Skeletal muscle cell (primary cell): ENCODE results near the gene MLIP.

Source experiments
- DNase-seq: peaks from one replicate; pipeline ENCODE4 v3.0.0-alpha.2; 2010; ENCODE audit warnings: low read depth
- H3K4me3 ChIP-seq: 2 replicates; pipeline ENCODE4 v1.5.1; 2011; ENCODE audit warnings: low read depth, mild to moderate bottlenecking, control low read depth, low read length, moderate library complexity

MLIP gene

DNA sequence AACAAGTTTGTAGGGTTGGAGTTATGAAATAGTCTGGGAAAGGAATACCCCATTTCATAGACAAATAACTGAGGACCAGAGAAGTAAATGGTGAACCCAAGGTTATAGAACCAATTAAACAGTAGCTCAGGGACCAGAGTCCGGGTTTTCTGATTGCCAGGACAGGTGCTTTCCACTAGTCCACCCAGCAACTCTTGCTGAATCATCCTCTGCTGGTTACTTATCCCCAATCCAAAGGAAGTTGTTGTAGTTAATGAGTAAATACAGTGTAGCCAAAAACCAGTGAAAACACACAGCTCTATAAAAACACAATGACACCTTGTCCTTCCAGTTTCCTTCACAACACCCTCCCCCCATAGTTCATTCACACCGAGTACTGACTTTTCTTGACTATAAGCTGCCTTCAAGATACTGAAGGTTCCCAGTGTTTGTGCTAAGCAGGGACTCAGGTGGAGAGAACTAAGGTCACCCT is 196.2 kb downstream of the MLIP start:
- DNase-seq: no peak
- no peak overlapping the region for H3K4me3 ChIP-seq

- H3K4me3 ChIP-seq: no peak within 1 kb of the TSS
- no peak for DNase-seq
These were observed 197.2 kb downstream of the MLIP start, which contains the start of gene TINAG for GRCh38 chr6:54308289-54308985. Gene TINAG (plus strand): TSS chr6:54308441. CDS start chr6:54308551, 110 bp downstream.

DNA sequence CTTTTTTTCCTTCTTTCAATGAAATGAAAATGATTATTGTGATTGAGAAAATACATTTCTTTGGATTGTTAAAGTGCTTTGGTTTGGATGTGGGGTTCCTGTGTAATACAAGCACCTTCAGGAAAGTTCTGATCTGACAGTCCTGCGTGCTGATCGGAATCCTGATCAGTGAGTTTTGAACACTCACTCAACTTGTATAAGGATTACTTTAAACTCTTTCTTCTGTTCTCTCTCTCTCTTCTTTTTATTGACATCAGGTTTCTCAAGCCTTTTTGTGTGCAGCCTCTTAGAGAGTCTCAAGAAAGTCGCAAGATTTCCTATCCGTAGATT is 197.7 kb downstream of the MLIP start:
- no peak overlapping the region for H3K4me3 ChIP-seq
- no peak for DNase-seq

DNA sequence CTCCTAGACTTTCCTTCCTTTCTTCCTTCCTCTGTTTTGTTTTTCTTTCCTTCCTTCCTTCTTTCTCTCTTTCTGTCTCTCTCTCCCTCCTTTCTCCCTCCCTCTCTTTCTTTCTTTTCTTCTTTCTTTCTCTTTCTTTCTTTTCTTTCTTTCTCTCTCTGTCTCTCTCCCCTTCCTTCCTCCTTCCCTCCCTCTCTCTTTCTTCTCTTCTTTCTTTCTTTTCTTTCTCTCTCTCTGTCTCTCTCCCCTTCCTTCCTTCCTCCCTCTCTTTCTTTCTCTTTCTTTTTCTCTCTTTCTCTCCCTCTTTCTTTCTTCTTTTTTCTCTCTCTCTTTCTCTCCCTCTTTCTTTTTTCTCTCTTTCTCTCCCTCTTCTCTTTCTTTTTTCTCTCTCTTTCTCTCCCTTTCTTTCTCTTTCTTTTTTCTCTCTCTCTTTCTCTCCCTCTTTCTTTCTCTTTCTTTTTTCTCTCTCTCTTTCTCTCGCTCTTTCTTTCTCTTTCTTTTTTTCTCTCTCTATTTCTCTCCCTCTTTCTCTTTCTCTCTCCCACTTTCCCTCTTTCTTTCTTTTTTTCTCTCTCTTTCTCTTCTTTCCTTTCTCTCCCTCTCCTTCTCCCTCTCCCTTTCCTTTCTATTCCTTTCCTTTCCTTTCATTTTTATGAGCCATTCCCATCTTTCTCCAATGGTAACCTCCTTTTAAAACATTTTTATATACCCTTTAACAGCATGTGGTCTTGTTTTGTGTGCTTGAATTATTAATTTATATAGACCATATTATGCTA is 199.3 kb downstream of the MLIP start:
- DNase-seq: no peak
- no peak overlapping the region for H3K4me3 ChIP-seq

- no peak for DNase-seq
- no peak overlapping the region for H3K4me3 ChIP-seq
These were observed 204.4 kb downstream of the MLIP start for GRCh38 chr6:54315656-54316055.
